ENCODE measurements around the gene PAPSS1.

DNA sequence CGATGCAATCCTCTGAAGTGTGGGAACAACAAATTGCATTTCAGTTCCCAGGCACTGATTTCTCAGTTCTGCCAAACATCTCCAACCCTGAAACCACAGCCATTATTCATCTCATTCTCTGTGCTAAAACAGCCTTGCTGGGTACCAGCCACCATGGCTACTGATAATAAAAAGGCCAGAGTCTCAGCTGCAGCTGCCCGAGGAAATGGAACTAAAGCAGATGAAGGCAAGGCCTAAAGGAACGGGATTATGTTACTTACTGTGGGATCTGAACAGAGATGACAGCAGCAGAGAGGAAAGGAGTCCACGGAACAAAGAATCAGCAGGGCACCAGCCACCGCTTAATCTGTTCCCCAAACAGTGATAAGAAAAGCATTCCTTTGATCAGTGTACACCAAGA is 155.7 kb downstream of the PAPSS1 start:
- TF ChIP-seq GATA3 (IDR thresholded peaks at IDR 0.05; ENCODE audit: low read depth, low read length): no peak
- no peak for TF ChIP-seq GATA2 (IDR thresholded peaks at IDR 0.05; ENCODE audit: low read depth, low read length)
